WTC11 (cell line): ENCODE data around the gene TMIGD1.

Source experiments
- ELF4 ChIP-seq: sonication (generic); formaldehyde crosslinking; IDR thresholded peaks from 2 replicates; pipeline ENCODE4 v1.8.1; 2022; ENCODE audit warnings: low read depth, mild to moderate bottlenecking, moderate library complexity, missing genetic modification reagents
- ETV6 ChIP-seq: sonication (generic); formaldehyde crosslinking; IDR thresholded peaks from 2 replicates; pipeline ENCODE4 v1.8.1; 2022; ENCODE audit warnings: mild to moderate bottlenecking, missing genetic modification reagents
- FOXP1 ChIP-seq: sonication (generic); formaldehyde crosslinking; IDR thresholded peaks from 2 replicates; pipeline ENCODE4 v1.8.0; 2022; ENCODE audit warnings: missing genetic modification reagents, mild to moderate bottlenecking, moderate library complexity, borderline replicate concordance
- NR2C2 ChIP-seq: sonication (generic); formaldehyde crosslinking; IDR thresholded peaks from 2 replicates; pipeline ENCODE4 v1.8.0; 2022; ENCODE audit warnings: mild to moderate bottlenecking, missing genetic modification reagents
- TF ChIP-seq, protein P1 (sequence below): fragments of 200-600 bp; IDR thresholded peaks from 2 replicates; pipeline ENCODE4 v1.8.0; 2022; ENCODE audit warnings: antibody characterized with exemption
- TF ChIP-seq, protein P2 (sequence below): sonication (generic); formaldehyde crosslinking; IDR thresholded peaks from 2 replicates; pipeline ENCODE4 v1.8.1; 2023; ENCODE audit warnings: mild to moderate bottlenecking, moderate library complexity, missing genetic modification reagents
- TF ChIP-seq, protein P3 (sequence below): sonication (generic); formaldehyde crosslinking; IDR thresholded peaks from 2 replicates; pipeline ENCODE4 v1.8.0; 2022; ENCODE audit warnings: mild to moderate bottlenecking, missing genetic modification reagents
- TF ChIP-seq, protein P4 (sequence below): sonication (generic); formaldehyde crosslinking; IDR thresholded peaks from 2 replicates; pipeline ENCODE4 v1.8.0; 2022; ENCODE audit warnings: mild to moderate bottlenecking, missing genetic modification reagents
- TF ChIP-seq, protein P5 (sequence below): sonication (generic); formaldehyde crosslinking; conservative IDR thresholded peaks from 2 replicates; pipeline ENCODE4 v1.8.1; 2022; ENCODE audit warnings: mild to moderate bottlenecking, missing genetic modification reagents
- TF ChIP-seq, protein P6 (sequence below): sonication (generic); formaldehyde crosslinking; IDR thresholded peaks from 2 replicates; pipeline ENCODE4 v1.8.1; 2022; ENCODE audit warnings: missing genetic modification reagents, borderline replicate concordance
- TF ChIP-seq, protein P7 (sequence below): sonication (generic); formaldehyde crosslinking; IDR thresholded peaks from 2 replicates; pipeline ENCODE4 v1.8.1; 2022; ENCODE audit warnings: low read depth, mild to moderate bottlenecking, moderate library complexity, missing genetic modification reagents, borderline replicate concordance
- TF ChIP-seq, protein P8 (sequence below): sonication (generic); formaldehyde crosslinking; IDR thresholded peaks from 2 replicates; pipeline ENCODE4 v1.8.1; 2023; ENCODE audit warnings: mild to moderate bottlenecking, missing genetic modification reagents, moderate library complexity
- TF ChIP-seq, protein P9 (sequence below): sonication (generic); formaldehyde crosslinking; IDR thresholded peaks from 2 replicates; pipeline ENCODE4 v1.8.0; 2022; ENCODE audit warnings: missing genetic modification reagents
- TF ChIP-seq, protein P10 (sequence below): sonication (generic); formaldehyde crosslinking; IDR thresholded peaks from 2 replicates; pipeline ENCODE4 v1.8.0; 2022; ENCODE audit warnings: mild to moderate bottlenecking, missing genetic modification reagents

DNA sequence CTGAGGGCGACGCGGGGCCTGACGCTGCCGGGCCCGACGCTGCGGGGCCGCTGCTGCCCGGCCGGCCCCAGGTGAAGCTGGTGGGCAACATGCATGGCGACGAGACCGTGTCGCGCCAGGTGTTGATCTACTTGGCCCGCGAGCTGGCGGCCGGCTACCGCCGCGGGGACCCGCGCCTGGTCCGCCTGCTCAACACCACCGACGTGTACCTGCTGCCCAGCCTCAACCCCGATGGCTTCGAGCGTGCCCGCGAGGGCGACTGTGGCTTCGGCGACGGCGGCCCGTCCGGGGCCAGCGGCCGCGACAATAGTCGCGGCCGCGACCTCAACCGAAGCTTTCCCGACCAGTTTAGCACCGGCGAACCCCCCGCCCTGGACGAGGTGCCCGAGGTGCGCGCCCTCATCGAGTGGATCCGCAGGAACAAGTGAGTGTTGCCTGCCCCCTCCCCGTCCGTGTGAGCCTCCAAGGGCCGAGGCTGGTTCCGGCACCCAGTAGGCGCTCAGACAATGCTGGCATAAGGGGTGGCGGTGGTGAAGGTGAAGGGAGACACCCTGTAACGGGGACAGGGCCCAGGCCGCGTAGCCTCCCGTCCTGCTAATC lies 45.5 kb upstream of the TMIGD1 start:
- TF ChIP-seq, protein P1, sequence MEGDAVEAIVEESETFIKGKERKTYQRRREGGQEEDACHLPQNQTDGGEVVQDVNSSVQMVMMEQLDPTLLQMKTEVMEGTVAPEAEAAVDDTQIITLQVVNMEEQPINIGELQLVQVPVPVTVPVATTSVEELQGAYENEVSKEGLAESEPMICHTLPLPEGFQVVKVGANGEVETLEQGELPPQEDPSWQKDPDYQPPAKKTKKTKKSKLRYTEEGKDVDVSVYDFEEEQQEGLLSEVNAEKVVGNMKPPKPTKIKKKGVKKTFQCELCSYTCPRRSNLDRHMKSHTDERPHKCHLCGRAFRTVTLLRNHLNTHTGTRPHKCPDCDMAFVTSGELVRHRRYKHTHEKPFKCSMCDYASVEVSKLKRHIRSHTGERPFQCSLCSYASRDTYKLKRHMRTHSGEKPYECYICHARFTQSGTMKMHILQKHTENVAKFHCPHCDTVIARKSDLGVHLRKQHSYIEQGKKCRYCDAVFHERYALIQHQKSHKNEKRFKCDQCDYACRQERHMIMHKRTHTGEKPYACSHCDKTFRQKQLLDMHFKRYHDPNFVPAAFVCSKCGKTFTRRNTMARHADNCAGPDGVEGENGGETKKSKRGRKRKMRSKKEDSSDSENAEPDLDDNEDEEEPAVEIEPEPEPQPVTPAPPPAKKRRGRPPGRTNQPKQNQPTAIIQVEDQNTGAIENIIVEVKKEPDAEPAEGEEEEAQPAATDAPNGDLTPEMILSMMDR: no peak
- TF ChIP-seq, protein P2, sequence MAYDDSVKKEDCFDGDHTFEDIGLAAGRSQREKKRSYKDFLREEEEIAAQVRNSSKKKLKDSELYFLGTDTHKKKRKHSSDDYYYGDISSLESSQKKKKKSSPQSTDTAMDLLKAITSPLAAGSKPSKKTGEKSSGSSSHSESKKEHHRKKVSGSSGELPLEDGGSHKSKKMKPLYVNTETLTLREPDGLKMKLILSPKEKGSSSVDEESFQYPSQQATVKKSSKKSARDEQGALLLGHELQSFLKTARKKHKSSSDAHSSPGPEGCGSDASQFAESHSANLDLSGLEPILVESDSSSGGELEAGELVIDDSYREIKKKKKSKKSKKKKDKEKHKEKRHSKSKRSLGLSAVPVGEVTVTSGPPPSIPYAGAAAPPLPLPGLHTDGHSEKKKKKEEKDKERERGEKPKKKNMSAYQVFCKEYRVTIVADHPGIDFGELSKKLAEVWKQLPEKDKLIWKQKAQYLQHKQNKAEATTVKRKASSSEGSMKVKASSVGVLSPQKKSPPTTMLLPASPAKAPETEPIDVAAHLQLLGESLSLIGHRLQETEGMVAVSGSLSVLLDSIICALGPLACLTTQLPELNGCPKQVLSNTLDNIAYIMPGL: no peak
- TF ChIP-seq, protein P3, sequence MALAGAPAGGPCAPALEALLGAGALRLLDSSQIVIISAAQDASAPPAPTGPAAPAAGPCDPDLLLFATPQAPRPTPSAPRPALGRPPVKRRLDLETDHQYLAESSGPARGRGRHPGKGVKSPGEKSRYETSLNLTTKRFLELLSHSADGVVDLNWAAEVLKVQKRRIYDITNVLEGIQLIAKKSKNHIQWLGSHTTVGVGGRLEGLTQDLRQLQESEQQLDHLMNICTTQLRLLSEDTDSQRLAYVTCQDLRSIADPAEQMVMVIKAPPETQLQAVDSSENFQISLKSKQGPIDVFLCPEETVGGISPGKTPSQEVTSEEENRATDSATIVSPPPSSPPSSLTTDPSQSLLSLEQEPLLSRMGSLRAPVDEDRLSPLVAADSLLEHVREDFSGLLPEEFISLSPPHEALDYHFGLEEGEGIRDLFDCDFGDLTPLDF (CRISPR knock-in tag): no peak
- TF ChIP-seq, protein P4, sequence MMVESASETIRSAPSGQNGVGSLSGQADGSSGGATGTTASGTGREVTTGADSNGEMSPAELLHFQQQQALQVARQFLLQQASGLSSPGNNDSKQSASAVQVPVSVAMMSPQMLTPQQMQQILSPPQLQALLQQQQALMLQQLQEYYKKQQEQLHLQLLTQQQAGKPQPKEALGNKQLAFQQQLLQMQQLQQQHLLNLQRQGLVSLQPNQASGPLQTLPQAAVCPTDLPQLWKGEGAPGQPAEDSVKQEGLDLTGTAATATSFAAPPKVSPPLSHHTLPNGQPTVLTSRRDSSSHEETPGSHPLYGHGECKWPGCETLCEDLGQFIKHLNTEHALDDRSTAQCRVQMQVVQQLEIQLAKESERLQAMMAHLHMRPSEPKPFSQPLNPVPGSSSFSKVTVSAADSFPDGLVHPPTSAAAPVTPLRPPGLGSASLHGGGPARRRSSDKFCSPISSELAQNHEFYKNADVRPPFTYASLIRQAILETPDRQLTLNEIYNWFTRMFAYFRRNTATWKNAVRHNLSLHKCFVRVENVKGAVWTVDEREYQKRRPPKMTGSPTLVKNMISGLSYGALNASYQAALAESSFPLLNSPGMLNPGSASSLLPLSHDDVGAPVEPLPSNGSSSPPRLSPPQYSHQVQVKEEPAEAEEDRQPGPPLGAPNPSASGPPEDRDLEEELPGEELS (CRISPR knock-in tag): no peak
- TF ChIP-seq, protein P5, sequence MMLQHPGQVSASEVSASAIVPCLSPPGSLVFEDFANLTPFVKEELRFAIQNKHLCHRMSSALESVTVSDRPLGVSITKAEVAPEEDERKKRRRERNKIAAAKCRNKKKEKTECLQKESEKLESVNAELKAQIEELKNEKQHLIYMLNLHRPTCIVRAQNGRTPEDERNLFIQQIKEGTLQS (CRISPR knock-in tag): no peak
- TF ChIP-seq, protein P6, sequence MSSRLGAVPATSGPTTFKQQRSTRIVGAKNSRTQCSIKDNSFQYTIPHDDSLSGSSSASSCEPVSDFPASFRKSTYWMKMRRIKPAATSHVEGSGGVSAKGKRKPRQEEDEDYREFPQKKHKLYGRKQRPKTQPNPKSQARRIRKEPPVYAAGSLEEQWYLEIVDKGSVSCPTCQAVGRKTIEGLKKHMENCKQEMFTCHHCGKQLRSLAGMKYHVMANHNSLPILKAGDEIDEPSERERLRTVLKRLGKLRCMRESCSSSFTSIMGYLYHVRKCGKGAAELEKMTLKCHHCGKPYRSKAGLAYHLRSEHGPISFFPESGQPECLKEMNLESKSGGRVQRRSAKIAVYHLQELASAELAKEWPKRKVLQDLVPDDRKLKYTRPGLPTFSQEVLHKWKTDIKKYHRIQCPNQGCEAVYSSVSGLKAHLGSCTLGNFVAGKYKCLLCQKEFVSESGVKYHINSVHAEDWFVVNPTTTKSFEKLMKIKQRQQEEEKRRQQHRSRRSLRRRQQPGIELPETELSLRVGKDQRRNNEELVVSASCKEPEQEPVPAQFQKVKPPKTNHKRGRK (CRISPR knock-in tag): no peak
- TF ChIP-seq ELF4: no peak
- no peak for TF ChIP-seq ETV6 (CRISPR knock-in tag)
- TF ChIP-seq, protein P7, sequence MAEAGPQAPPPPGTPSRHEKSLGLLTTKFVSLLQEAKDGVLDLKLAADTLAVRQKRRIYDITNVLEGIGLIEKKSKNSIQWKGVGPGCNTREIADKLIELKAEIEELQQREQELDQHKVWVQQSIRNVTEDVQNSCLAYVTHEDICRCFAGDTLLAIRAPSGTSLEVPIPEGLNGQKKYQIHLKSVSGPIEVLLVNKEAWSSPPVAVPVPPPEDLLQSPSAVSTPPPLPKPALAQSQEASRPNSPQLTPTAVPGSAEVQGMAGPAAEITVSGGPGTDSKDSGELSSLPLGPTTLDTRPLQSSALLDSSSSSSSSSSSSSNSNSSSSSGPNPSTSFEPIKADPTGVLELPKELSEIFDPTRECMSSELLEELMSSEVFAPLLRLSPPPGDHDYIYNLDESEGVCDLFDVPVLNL: no peak
- TF ChIP-seq, protein P8, sequence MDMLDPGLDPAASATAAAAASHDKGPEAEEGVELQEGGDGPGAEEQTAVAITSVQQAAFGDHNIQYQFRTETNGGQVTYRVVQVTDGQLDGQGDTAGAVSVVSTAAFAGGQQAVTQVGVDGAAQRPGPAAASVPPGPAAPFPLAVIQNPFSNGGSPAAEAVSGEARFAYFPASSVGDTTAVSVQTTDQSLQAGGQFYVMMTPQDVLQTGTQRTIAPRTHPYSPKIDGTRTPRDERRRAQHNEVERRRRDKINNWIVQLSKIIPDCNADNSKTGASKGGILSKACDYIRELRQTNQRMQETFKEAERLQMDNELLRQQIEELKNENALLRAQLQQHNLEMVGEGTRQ (CRISPR knock-in tag): no peak
- no peak for TF ChIP-seq FOXP1
- TF ChIP-seq, protein P9, sequence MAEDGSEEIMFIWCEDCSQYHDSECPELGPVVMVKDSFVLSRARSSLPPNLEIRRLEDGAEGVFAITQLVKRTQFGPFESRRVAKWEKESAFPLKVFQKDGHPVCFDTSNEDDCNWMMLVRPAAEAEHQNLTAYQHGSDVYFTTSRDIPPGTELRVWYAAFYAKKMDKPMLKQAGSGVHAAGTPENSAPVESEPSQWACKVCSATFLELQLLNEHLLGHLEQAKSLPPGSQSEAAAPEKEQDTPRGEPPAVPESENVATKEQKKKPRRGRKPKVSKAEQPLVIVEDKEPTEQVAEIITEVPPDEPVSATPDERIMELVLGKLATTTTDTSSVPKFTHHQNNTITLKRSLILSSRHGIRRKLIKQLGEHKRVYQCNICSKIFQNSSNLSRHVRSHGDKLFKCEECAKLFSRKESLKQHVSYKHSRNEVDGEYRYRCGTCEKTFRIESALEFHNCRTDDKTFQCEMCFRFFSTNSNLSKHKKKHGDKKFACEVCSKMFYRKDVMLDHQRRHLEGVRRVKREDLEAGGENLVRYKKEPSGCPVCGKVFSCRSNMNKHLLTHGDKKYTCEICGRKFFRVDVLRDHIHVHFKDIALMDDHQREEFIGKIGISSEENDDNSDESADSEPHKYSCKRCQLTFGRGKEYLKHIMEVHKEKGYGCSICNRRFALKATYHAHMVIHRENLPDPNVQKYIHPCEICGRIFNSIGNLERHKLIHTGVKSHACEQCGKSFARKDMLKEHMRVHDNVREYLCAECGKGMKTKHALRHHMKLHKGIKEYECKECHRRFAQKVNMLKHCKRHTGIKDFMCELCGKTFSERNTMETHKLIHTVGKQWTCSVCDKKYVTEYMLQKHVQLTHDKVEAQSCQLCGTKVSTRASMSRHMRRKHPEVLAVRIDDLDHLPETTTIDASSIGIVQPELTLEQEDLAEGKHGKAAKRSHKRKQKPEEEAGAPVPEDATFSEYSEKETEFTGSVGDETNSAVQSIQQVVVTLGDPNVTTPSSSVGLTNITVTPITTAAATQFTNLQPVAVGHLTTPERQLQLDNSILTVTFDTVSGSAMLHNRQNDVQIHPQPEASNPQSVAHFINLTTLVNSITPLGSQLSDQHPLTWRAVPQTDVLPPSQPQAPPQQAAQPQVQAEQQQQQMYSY (CRISPR knock-in tag): no peak
- TF ChIP-seq NR2C2: no peak
- TF ChIP-seq, protein P10, sequence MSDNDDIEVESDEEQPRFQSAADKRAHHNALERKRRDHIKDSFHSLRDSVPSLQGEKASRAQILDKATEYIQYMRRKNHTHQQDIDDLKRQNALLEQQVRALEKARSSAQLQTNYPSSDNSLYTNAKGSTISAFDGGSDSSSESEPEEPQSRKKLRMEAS (CRISPR knock-in tag): no peak
